GM19351 (cell line): Measurements from ENCODE around the gene CD79A.
"Not testable (repeated sequence)": the region's sequence is repeated elsewhere in the genome, so short reads cannot be mapped to it uniquely, and the experiment has no call there.

Source experiments
- ATAC-seq: cut with Tn5 transposase; IDR thresholded peaks from one replicate; pipeline ENCODE4 v1.9.1; 2021; ENCODE audit warnings: mild to moderate bottlenecking, moderate library complexity; ENCODE audit not compliant: unreplicated experiment

CD79A gene

GRCh38 chr19:41904118-41904870 is 27.2 kb downstream of the CD79A start:
- no peak for ATAC-seq

- no peak for ATAC-seq
Observed at GRCh38 chr19:41905273-41906002, 28.4 kb downstream of the CD79A start.

GRCh38 chr19:41906271-41906670 is 29.2 kb downstream of the CD79A start:
- no peak for ATAC-seq

GRCh38 chr19:41906916-41907680 is 30.0 kb downstream of the CD79A start:
- ATAC-seq: no peak

GRCh38 chr19:41907994-41908615 is 31.0 kb downstream of the CD79A start:
- ATAC-seq: no peak

GRCh38 chr19:41908724-41909464 is 31.8 kb downstream of the CD79A start:
- no peak for ATAC-seq

GRCh38 chr19:41909706-41910105 is 32.6 kb downstream of the CD79A start:
- ATAC-seq: no peak

GRCh38 chr19:41910240-41910991 is 33.3 kb downstream of the CD79A start:
- ATAC-seq: no peak

GRCh38 chr19:41910992-41911888 is 34.2 kb downstream of the CD79A start:
- no peak for ATAC-seq

- ATAC-seq: no peak
Observed at GRCh38 chr19:41911889-41912731, 35.0 kb downstream of the CD79A start.

- ATAC-seq: no peak
Observed at GRCh38 chr19:41912899-41913537, 35.9 kb downstream of the CD79A start.

GRCh38 chr19:41913538-41914423 is 36.7 kb downstream of the CD79A start:
- ATAC-seq: no peak

- ATAC-seq: not testable (repeated sequence)
Observed at GRCh38 chr19:41914424-41914834, 37.4 kb downstream of the CD79A start.

- no peak for ATAC-seq
Observed at GRCh38 chr19:41915021-41915775, 38.1 kb downstream of the CD79A start.

GRCh38 chr19:41915776-41916414 is 38.8 kb downstream of the CD79A start:
- ATAC-seq: no peak
